ENCODE measurements around the gene NKAIN2.
"Not testable (repeated sequence)": the region's sequence is repeated elsewhere in the genome, so short reads cannot be mapped to it uniquely, and the experiment has no call there.

Gene NKAIN2

GRCh38 chr6:124008000-124008987 lies 204.6 kb downstream of the NKAIN2 start:
- no peak for DNase-seq (ENCODE audit: low read depth)
- no peak for TF ChIP-seq CTCF (conservative IDR thresholded peaks at IDR 0.05; ENCODE audit: control insufficient read depth, insufficient read depth, low read depth, low read length)

GRCh38 chr6:124008988-124009765 lies 205.5 kb downstream of the NKAIN2 start:
- H3K4me3 ChIP-seq (ENCODE audit: control insufficient read depth, low read depth, low read length): no peak overlapping the region
- no peak for DNase-seq (ENCODE audit: low read depth)
- no peak for TF ChIP-seq CTCF (conservative IDR thresholded peaks at IDR 0.05; ENCODE audit: control insufficient read depth, insufficient read depth, low read depth, low read length)

More at GRCh38 chr6:124008000-124008987, 204.6 kb downstream of the NKAIN2 start:
- H3K4me3 ChIP-seq (ENCODE audit: control insufficient read depth, low read depth, low read length): no peak overlapping the region

GRCh38 chr6:124010574-124010973 lies 206.9 kb downstream of the NKAIN2 start:
- DNase-seq (ENCODE audit: low read depth): no peak
- no peak for TF ChIP-seq CTCF (conservative IDR thresholded peaks at IDR 0.05; ENCODE audit: control insufficient read depth, insufficient read depth, low read depth, low read length)

GRCh38 chr6:124011180-124011579 lies 207.5 kb downstream of the NKAIN2 start:
- no peak overlapping the region for H3K4me3 ChIP-seq (ENCODE audit: control insufficient read depth, low read depth, low read length)
- no peak for TF ChIP-seq CTCF (conservative IDR thresholded peaks at IDR 0.05; ENCODE audit: control insufficient read depth, insufficient read depth, low read depth, low read length)
- DNase-seq (ENCODE audit: low read depth): no peak

More at GRCh38 chr6:124010574-124010973, 206.9 kb downstream of the NKAIN2 start:
- no peak overlapping the region for H3K4me3 ChIP-seq (ENCODE audit: control insufficient read depth, low read depth, low read length)

GRCh38 chr6:124022051-124022450 lies 218.4 kb downstream of the NKAIN2 start:
- H3K4me3 ChIP-seq (ENCODE audit: control insufficient read depth, low read depth, low read length); DNase-seq (ENCODE audit: low read depth): not testable (repeated sequence)

- TF ChIP-seq CTCF (conservative IDR thresholded peaks at IDR 0.05; ENCODE audit: control insufficient read depth, insufficient read depth, low read depth, low read length): no peak
- H3K4me3 ChIP-seq (ENCODE audit: control insufficient read depth, low read depth, low read length): no peak overlapping the region
- DNase-seq (ENCODE audit: low read depth): no peak
These were observed 219.0 kb downstream of the NKAIN2 start for GRCh38 chr6:124022641-124023040.

GRCh38 chr6:124026694-124027093 lies 223.0 kb downstream of the NKAIN2 start:
- no peak for DNase-seq (ENCODE audit: low read depth)
- no peak for TF ChIP-seq CTCF (conservative IDR thresholded peaks at IDR 0.05; ENCODE audit: control insufficient read depth, insufficient read depth, low read depth, low read length)

More at GRCh38 chr6:124026694-124027093, 223.0 kb downstream of the NKAIN2 start:
- no peak overlapping the region for H3K4me3 ChIP-seq (ENCODE audit: control insufficient read depth, low read depth, low read length)

Measured in fibroblast of mammary gland (primary cell).